Peyer's patch (tissue), 4 donors: ENCODE measurements around the gene PDE4C. TPM values are rescaled to one million over a fixed set of nuclear protein-coding genes. Genes with fewer than 3 reads are reported as not detected.

Source experiments
- DNase-seq, 3 donors: peaks; one replicate each; pipeline ENCODE4 v3.0.0-alpha.2; 2017 to 2019
- H3K27ac ChIP-seq, 4 donors: fragments of 200-600 bp; sonication (generic); one replicate each; pipeline ENCODE4 v1.5.1; 2016 to 2019
- H3K27me3 ChIP-seq, 2 donors: fragments of 200-600 bp; sonication (generic); one replicate each; pipeline ENCODE4 v1.5.1; 2019
- H3K36me3 ChIP-seq, 3 donors: fragments of 200-600 bp; sonication (generic); one replicate each; pipeline ENCODE4 v1.5.1; 2016 to 2019
- H3K4me1 ChIP-seq, 4 donors: fragments of 200-600 bp; sonication (generic); one replicate each; pipeline ENCODE4 v1.5.1; 2016 to 2019
- H3K4me3 ChIP-seq, 4 donors: fragments of 200-600 bp; sonication (generic); 1 replicate in 3 of 4; 2 replicates in 1 of 4; pipeline ENCODE4 v1.5.1; 2016 to 2019; ENCODE audit warnings: mild to moderate bottlenecking in 1 of 4
- H3K9me3 ChIP-seq, 4 donors: fragments of 200-600 bp; sonication (generic); one replicate each; pipeline ENCODE4 v1.5.1; 2016 to 2019; ENCODE audit warnings: mild to moderate bottlenecking in 1 of 4
- CTCF ChIP-seq, 6 experiments: fragments of 450-650 bp in 4 of 6; fragments of 200-600 bp in 2 of 6; sonication (generic) in 1 of 6; IDR thresholded peaks; one replicate each; pipeline ENCODE4 v1.5.1; 2017 to 2019; ENCODE audit warnings: antibody characterized with exemption in 6 of 6, mild to moderate bottlenecking in 3 of 6, moderate library complexity in 1 of 6
- POLR2A ChIP-seq, 2 donors: fragments of 450-650 bp; IDR thresholded peaks; one replicate each; pipeline ENCODE4 v1.5.1; 2017; ENCODE audit warnings: antibody characterized with exemption in 2 of 2, mild to moderate bottlenecking in 2 of 2, moderate library complexity in 2 of 2
- total RNA-seq, 4 donors: library from RNA; depleted of rRNA; stranded (reverse); fragments of >200 nt; gene quantifications; one replicate each; pipeline ENCODE4 v1.1.0, GENCODE V29; 2016

PDE4C gene
- total RNA-seq, 4 donors from 2014 or later, result 3.9 to 8.3 (median 8.3) TPM; not detected in 1

GRCh38 chr19:18193388-18194180, 32.7 kb downstream of the PDE4C start:
- Histone ChIP-seq H3K36me3 (peaks cover 0 to 24% (median 0%) of the 10 kb centered on the region in 3 donors), H3K4me3 (peak overlapping the region; percentile 59 to 95 (median 83)), H3K27ac (peak overlapping the region; percentile 78 to 95 (median 86)), H3K4me1 (peaks cover 0 to 16% (median 12%) of the 10 kb centered on the region in 4 donors), H3K27me3 (no peaks in the 10 kb centered on the region), H3K9me3 (peaks cover 0 to 4% (median 0%) of the 10 kb centered on the region in 4 donors)
- TF ChIP-seq POLR2A (IDR thresholded peaks at IDR 0.05) (no peak), CTCF (IDR thresholded peaks at IDR 0.05) (no peak)
- no peak for DNase-seq

- no peak for TF ChIP-seq CTCF (IDR thresholded peaks at IDR 0.05)
- peak; percentile 81 to 92 for TF ChIP-seq POLR2A (IDR thresholded peaks at IDR 0.05)
- Histone ChIP-seq H3K36me3 (peaks cover 0 to 16% (median 0%) of the 10 kb centered on the region in 3 donors), H3K4me3 (peak within 1 kb of the TSS; percentile 59 to 95 (median 83)), H3K27me3 (no peaks in the 10 kb centered on the region), H3K9me3 (peaks cover 0 to 4% (median 0%) of the 10 kb centered on the region in 4 donors), H3K27ac (peak within 1 kb of the TSS; percentile 91 to 97 (median 94)), H3K4me1 (peaks cover 0 to 16% (median 12%) of the 10 kb centered on the region in 4 donors)
- peak; percentile 99 to 100 (median 99) for DNase-seq
These were observed 33.4 kb downstream of the PDE4C start, which contains the start of gene MPV17L2 for GRCh38 chr19:18192673-18193387. Gene MPV17L2, plus strand, starts transcription at chr19:18193218. Its CDS starts 64 bp downstream, at chr19:18193282.

GRCh38 chr19:18191640-18192062, 34.6 kb downstream of the PDE4C start:
- peak overlapping the region in 3 of 4 donors; percentile 47 to 61 (median 57) for H3K4me3 ChIP-seq
- TF ChIP-seq CTCF (IDR thresholded peaks at IDR 0.05) (no peak), POLR2A (IDR thresholded peaks at IDR 0.05) (no peak)
- H3K4me1 ChIP-seq, result peaks cover 0 to 16% (median 12%) of the 10 kb centered on the region in 4 donors
- H3K27me3 ChIP-seq, result no peaks in the 10 kb centered on the region
- H3K9me3 ChIP-seq, result peaks cover 0 to 4% (median 0%) of the 10 kb centered on the region in 4 donors
- peaks cover 0 to 8% (median 0%) of the 10 kb centered on the region in 3 donors for H3K36me3 ChIP-seq
- no peak for DNase-seq
- H3K27ac ChIP-seq, result peak overlapping the region; percentile 91 to 97 (median 94)

GRCh38 chr19:18190278-18190677, 36.0 kb downstream of the PDE4C start:
- peaks cover 0 to 4% (median 0%) of the 10 kb centered on the region in 4 donors for H3K9me3 ChIP-seq
- TF ChIP-seq CTCF (IDR thresholded peaks at IDR 0.05) (no peak), POLR2A (IDR thresholded peaks at IDR 0.05) (no peak)
- no peak overlapping the region for H3K27ac ChIP-seq
- H3K4me3 ChIP-seq, result no peak overlapping the region
- no peaks in the 10 kb centered on the region for H3K27me3 ChIP-seq
- no peak for DNase-seq
- H3K36me3 ChIP-seq, result no peaks in the 10 kb centered on the region
- H3K4me1 ChIP-seq, result peaks cover 0 to 16% (median 12%) of the 10 kb centered on the region in 4 donors

- no peak for TF ChIP-seq CTCF (IDR thresholded peaks at IDR 0.05)
- TF ChIP-seq POLR2A (IDR thresholded peaks at IDR 0.05), result no peak
These were observed 40.7 kb downstream of the PDE4C start for GRCh38 chr19:18185538-18185937.

More at GRCh38 chr19:18185538-18185937, 40.7 kb downstream of the PDE4C start:
- Histone ChIP-seq H3K27me3 (no peaks in the 10 kb centered on the region), H3K36me3 (no peaks in the 10 kb centered on the region), H3K9me3 (no peaks in the 10 kb centered on the region), H3K4me3 (no peak overlapping the region), H3K4me1 (peaks cover 0 to 5% (median 0%) of the 10 kb centered on the region in 4 donors), H3K27ac (no peak overlapping the region)
- DNase-seq, result no peak
